Cerebellar nuclear complex (tissue), 1 donor: ENCODE data around the gene PHB1.
A peak's percentile ranks its signal among the peaks of the same experiment; 100 is the strongest.

Source experiments
- DNase-seq, 2 experiments: peaks; one replicate each; lab custom pipeline; 2025; lab: John Stamatoyannopoulos, UW

Gene PHB1

DNA sequence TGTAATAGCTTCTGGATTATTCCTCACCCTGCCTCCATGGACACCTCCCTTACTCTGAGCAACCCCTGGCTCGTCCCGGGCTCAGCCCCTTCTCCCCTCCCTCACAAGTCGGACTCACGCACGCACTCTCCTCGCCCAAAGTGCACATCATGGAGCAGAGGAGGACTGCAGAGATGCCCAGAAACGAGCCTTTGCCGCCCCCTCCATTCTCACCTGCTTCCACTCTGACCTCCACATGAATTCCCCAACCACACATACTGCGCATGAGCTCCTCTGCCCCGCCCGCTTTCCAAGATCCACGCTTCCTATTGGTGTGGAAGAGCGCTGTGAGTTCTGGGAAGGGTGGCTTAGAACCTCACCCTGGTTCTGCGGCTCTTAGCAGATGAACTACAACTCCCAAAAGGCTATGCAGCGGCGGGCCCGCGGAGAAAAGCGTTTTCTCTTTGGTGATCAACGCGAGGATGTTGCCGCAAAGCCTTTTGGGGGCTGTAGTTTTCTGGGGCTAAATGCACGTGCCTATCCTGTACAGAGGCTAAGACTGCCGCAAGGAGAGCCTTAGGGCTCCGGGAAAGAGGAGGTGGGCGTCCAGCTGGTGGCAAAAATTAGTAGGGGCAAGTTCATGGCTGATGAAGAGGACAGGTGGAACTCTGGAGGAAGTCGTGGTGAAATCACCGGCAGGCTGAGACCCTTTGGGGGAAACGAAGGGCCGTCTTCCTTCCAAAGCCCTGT is at the start of gene PHB1:
TSS of gene PHB1 (minus strand) at position 261 of the 729 bp plus-strand sequence. CDS start 1,618 bp downstream, outside the sequence.
- peak; percentile 79 to 95 for DNase-seq

DNA sequence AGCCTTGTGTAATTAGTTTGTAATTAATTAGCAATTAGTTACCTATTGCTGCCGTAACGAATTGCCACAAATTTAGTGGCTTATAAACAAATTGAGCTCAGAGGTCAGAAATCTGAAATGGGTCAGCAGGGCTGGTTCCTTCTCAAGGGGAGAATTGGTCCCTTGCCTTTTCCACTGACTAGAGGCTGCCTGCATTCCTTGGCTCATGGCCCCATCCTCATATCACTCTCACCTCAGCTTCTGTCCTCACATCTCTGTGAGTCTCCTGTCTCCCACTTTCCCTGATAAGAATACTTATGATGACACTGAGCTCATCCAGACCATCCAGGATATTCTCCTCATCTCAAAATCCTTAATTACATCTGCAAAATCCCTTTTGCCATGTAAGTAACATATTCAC is 49.4 kb upstream of the PHB1 start:
- DNase-seq = no peak

DNA sequence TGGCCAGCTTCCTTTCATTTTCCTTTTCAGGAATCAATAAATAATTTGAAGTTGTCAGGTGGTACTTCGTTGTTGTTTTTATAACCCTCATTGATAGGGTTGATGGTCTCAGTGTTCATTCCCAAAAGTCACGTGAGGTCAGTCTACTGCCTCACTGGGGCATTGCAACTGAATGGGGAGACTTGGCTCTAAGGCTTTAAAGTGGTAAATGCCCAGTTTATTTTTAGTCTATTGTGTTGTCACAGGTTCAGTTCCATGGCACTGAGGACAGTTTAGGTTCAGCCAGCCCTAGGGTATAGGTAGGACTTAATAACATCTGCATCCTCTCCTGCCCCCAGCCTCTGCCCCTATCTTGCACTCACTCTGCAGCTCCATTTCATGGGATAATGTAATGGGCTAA is 46.9 kb upstream of the PHB1 start:
- no peak for DNase-seq

DNA sequence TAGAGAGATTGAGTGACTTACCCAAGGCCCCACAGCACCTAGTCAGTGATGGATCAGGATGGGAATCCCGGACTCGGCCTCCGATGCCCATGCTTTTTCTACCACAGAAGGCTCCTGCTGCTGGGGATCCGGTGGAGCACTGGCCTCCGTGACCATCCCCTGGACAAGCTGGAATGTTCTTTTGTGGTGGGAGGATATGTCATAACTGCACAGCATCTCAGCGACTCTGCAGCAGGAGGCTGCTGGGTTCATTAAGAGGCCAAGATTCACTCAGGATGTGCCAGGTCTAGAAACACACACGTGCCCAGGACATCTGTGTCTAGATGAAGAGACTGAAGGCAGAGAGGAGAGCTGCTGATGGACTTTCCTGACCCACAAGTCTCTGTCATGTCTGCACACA is 45.7 kb upstream of the PHB1 start:
- no peak for DNase-seq

DNA sequence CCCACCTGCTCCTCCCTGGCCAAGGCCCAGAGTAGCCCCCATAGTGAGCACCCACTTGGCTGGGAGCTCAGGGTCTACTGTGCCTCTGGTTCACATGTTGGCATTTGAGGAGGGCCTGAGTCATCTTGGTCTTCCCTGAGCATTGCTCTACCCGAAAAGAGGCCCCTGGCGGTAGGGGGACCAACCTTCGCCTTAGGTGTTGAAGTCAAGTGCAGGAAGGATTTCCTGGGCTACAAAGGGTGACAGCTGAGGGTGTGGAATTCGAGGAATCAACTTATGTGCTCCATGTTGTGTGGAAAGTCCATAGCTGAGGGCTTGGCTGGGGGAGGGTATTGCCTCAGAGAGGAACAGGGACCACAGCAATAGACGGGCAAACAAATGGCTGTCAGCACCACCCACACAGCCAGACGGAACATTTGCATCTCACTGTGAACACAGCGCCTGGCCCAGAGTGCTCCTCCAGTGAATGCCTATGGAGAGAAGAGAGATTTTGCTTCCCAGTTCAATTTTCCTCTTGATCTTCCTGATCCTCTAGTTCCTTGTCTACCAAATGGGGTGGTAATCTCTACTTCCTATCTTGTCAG is 44.8 kb upstream of the PHB1 start:
- DNase-seq = no peak

DNA sequence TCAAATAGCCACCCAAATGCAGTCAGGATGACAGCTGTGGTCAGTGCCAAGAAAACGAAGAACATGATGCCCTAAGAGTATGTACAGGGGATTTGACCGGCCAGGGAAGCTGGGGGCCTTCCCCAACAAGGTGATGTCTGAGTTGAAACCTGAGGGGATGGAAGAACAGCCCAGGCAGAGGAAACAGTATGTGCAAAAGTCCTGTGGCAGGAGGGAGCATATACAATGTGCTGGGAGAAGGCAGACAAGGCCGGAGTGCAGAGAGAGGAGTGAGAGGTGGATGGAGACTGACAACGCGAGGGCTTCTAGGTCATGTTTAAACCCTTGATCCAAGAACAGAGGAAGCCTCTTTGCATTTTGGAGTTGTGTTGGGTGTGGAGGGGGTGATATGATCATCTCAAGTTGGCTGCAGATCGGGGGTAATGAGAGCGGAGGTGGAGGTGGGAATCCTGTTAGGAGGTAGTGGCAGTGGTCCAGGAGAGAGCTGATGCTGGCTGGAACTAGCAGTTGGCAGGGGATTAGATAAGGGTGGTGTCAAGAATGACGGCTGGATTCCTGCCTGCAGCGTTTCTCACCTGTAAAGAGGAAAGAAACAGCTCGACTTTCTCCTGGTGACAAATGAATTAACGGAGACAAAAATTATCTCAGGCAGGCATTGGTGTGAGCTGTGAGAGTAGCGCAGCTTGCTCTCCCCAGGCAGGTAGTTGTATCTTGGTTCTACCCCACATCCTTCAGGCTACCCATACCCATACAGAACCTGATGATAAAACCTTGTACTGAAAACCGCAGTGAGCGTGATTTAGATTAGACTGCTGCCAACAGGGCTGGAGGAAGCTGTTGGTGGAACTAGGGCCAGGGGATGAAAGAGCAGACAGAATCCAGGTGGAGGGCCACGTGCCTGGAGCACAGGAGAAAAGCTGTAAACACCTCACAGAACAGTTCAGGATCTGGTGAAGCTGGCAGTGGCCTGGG is 43.2 kb upstream of the PHB1 start:
- no peak for DNase-seq

DNA sequence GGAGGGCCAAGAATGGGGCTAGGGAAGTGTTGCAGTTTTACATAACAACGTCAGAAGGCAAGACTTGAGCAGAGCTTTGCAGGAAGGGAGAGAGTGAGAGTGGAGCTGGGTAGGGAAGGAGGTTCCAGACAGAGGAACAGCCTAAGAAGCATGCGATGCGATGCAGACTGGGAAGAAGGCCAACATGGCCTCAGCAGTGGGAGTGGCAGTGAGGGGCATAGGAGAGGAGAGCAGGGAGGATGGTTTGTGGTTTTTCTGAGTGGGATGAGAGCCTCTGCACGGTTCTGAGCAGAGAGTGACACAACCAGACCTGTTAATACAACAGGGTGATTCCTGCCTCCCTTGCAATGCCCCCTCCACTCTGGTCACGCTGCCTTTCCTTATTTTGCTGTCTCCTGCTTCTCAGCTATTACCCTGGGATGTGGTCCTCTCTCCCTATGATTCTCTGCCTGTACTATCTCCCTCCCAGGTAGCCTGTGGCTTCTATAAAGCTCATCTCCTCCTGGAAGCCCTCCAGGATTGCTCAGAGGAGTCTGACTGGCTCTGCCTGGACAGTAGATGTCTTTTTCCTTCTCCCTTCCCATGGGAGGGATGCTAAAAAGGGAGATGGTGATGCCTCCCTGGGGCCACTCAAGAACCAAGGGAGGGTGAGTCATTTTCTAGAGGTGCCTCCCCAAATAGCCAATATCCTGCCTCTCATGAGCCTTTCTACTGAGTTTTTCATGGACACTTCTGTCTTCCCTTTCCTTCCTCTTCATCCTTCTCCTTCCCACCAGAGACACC is 41.7 kb upstream of the PHB1 start:
- DNase-seq = no peak

DNA sequence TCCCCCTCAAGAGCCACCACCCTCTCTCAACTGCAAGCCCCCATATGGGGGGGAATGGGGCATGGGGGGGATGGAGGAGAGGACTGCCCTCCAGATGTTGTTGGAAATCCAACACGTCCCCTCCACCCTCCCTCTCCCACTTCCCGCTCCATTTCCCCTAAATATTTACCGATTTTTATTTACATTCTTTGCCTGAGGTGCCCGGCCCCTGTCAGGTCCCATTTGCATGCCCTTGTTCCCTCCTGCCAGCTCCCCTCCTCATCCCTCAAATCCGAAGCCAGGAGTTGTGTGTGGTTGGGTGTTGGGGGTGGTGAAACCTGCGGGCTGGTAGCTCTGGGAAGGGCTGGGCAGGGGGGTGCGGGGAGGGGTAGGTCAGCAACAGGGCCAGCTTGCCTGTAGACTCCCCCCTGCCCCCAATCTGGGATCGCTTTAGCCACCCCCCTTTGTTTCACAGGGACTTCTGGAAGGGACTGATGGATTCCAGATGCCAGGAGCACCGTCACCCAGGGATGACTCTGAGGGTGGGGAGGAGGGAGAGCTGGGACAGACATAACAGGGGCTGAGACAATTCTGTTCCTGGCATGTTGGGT is 40.7 kb upstream of the PHB1 start:
- no peak for DNase-seq

DNA sequence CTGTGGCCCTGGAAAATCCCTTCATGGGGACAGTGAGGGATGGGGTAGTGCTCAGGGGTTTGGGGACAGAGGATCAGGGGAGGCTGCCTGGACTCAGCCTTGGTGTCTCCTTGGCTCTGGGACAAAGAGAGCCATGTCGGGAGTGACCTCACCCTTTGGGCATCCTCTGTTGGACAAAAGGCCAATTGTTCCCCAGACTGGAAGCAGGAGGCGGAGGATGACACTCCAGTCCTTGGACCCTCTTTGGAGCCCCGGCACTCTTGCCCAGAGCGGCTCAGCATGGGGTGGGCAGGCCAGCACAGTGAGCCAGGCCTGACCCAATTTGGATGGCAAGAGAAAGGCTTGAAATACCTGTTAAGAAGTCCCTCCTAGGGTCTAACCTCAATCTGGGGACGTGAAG is 39.4 kb upstream of the PHB1 start:
- no peak for DNase-seq

DNA sequence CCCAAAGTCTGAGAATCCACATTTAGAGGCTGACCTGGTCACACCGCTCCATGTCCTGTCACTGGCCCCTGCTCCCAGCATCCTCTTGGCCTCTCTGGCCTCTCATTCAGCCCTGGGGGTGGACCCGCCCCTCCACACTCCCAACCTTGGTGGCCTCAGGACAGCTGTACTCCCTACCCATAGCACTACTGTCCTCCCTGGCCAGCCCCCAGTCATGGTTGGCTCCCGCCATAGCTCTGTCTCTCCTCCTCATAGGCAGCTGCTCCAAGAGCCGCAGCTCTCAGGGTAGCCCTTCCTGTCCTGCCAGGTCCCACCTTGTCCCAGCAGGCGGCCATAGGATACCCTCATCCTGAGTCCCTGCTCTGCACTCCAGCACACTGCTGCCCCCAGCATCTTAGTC is 38.0 kb upstream of the PHB1 start:
- no peak for DNase-seq

DNA sequence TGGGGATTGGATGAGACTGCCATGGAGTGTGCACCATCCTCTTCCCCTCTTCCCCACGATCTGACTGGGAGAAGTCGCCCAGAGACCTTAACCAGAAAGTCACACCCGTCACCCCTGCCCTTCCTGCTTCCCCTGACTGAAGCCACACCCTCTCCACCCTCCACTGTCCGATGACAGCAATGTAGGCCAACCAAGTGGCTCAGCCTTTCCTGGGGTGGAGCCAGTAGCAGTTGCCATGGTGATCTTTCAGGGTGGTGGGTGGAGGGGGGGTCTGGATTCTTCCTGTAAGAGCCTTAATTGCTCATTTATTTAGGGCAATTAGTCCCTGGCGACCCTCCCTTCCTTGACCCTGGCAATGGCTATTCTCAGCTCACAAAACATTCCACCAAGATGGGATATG is 37.5 kb upstream of the PHB1 start:
- no peak for DNase-seq

DNA sequence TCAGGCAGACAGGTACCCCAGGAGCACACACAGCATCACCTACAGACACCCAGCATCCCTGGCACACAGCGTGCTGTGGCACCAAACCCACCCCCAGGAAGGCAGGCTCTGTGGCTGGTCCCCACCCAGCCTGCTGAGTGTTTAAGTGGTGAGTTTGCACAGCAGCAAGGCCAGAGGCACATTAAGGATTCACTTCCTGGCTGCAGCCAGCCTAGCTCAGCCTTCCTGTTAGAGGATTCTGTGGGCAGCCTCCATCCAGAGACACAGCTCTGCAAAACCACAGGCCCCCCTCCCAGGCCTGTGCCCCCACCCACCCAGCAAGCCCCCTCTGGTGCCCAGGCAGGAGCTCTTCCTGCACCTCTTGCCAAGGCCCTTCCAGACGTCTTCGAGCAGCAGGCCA is 36.1 kb upstream of the PHB1 start:
- no peak for DNase-seq

DNA sequence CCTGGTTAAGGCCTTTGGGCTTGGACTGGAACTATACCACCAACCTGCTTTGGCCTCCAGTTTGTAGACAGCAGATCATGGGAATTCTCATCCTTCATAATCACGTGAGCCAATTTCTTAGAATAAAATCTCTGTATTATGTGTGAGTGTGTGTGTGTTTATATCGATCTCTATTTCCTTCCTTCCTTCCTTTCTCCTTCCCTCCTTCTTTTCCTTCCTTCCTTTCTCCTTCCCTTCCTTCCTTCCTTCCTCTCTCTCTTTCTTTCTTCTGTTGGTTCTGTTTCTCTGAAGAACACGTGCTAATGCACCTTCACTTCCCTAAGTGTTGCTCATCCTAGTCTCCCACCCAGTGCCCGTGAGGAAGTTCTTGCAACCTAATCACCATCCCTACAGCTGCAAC is 35.5 kb upstream of the PHB1 start:
- DNase-seq = no peak

DNA sequence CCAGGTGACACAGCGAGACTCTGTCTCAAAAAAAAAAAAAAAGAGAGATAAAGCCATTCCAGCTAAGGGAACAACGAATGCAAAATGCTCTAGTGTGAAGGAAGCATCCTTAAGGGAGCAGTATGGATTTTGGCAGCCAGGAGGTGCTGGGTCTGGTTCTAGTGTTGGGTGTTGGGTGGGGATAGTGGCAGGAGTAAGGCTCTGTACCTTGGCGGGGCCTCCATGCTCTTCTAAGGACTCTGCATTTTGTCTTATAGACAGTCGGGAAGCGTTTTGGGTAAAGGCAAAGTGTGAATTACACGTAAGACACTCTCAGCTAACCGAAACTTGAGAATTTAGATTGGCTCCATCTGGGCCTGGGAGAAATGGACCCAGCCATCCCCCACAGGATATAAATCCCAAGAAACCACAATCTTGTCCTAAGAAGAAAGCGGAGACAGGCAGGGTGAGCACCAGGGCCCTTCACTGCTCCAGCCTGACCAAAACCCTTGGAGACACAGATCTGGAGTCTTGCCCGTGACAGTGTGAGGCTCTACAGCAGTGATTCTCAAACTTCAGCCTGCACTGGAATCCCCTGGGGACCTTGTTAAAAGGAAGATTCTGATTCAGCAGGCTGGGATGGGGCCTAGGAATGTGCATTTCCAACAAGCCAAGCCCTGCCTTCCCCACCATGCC is 33.1 kb upstream of the PHB1 start:
- DNase-seq = no peak

DNA sequence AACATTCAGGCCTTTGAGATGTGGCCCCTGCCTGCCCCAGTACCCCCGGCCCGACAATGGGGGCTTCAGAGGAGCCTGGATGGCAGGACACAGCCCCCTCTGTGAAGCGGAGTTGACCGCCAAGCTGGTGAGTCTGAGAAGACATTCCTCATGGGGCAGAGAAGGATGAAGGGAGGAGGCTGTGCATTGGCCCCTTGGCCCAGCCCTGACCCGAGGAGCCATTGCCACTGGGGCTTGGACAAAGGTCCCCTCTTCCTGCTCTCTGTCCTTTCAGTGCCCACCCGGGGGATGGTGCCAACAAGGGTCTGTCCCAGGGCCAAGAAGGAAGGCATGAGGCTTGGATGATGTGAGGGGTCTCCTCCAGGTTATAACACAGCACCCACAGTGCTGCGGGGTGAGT is 30.9 kb upstream of the PHB1 start:
- no peak for DNase-seq

DNA sequence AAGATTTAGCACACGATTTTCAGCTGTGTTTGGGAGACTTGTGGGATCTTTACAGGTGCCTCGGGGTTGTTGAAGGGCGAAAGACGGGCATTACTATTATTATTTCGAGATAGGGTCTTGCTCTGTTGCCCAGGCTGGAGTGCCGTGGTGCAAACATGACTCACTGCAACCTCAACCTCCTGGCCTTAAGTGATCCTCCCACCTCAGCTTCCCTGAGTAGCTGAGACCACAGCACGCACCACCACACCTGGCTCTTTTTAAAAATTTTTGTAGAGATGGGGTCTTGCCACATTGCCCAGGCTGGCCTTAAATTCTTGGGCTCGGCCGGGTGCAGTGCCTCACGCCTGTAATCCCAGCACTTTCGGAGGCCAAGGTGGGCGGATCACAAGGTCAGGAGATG is 29.7 kb upstream of the PHB1 start:
- DNase-seq = no peak

DNA sequence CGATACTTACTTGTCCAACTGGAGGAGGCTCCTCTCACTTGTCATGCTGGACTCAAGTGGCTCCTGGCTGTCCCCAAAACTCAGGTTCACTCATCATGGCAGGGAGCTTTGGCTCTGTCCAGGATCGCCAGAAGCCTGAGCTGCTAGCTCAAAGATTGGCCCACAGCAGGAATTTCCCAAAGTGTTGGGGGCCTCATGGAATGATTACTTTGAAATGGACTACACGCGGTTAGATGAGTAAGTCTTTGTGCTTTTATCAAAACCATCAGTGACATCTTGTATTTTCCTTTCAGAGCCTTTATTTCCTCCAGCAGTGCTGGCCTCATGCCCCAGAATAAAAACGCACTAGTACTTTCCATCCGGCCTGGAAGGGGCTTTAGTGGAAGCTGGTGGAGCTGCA is 29.2 kb upstream of the PHB1 start:
- DNase-seq = no peak

DNA sequence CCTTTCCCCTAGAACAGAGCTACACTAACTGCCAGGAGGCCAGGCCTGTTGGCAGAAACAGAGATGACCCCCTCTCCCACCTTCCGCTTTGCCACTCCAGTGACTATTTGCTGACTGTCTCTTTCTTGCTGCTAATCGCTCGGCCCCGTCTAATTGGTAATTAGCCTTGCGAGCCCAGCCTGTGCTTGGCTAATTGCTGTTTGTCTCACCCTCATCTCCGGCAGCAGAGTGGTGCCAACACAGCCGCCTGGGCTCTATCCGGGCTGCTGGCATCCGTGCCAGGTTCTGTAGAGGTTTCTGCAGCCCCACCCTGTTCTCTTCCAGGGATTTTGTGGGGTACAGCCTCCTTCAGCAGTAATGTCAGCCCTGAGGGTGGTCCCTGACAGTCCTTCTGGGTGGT is 27.4 kb upstream of the PHB1 start:
- no peak for DNase-seq

DNA sequence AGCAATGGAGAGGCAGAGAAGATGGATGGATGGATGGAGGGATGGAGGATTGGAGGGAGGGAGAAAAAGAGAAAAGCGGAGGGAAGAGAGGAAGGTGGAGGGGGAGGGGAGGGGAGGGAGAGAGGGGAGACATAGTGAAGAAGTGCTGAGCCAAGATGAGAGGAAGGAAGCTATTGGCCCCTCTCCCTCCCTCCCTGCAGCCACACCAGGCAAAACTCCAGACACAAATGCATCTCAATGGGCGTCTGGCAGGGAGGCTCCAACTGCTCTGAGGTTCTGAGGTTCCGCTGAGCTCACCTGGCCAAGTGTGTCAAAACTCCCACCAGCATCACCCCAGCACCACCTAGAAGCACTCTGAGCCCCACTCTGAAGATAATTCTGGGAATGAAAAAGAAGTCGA is 26.9 kb upstream of the PHB1 start:
- DNase-seq = no peak

DNA sequence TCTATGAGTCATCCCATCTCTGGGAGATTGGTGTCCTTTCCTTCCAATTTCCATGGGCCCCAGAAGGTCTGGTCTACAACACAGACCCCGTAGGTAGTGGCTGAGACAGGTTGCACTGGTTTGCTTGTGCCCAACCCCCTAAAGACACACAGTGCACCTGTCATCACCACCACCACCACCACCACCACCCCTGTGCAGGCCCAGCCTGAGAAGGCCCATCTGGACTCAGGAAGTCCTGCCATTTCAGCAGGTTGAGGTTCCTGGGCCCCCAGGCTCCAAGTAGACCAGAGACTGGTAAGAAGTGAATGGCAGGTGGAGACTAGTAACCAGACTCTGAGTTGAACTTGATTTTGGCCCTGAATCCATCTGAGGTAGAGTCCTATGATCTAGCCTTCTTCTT is 25.9 kb upstream of the PHB1 start:
- no peak for DNase-seq
